ENCODE results near the gene ADRA2A.

DNA sequence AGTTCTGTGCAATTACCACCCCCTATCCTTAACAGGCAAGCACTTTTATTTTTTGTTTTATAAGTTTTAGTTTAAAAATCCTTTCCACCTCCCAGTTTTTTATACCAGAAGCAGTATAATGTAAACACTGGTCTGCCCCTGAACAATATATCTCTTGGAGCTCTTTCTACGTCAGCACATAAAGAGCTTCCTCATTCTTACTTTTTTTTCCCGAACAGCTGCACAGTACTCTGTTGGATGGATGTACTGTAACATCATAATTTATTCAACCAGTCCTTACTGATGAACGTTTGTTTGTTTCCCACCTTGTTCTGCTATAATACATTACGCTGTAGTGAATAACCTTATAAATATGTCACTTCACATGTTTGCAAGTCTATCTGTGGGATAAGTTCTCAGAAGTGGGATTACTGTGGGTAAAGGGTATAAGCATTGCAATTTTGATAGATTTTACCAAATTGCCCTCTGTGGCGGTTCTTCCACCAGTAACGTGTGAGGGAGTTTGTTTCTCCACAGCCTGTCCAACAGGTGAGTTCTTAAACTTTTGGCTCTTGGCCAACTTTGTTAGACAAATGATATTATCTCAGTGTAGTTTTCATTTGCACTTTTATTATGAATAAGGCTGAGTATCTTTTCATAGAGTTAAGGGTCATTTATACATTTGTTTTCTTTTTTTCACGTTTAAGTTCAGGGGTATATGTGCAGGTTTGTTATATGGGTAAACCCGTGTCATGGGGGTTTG is 32.8 kb downstream of the ADRA2A start:
- TF ChIP-seq POLR2AphosphoS5 (IDR thresholded peaks at IDR 0.05; ENCODE audit: low read depth, low read length) (no peak), POLR2A (IDR thresholded peaks at IDR 0.05; ENCODE audit: low read depth, low read length) (no peak), SPI1 (IDR thresholded peaks at IDR 0.05; ENCODE audit: low read depth, low read length) (no peak), TAF1 (IDR thresholded peaks at IDR 0.05; ENCODE audit: low read depth, low read length) (no peak), PAX5 (IDR thresholded peaks at IDR 0.05; ENCODE audit: insufficient read depth, low read length, severe bottlenecking) (no peak)
